Activated gamma-delta T cell treated with anti-CD3 and anti-CD28 coated beads, Interleukin-2, amount 50 U/mL, for 16 hours (primary cell): ENCODE results near the gene PTX4.

Source experiments
- DNase-seq: peaks from one replicate; pipeline ENCODE4 v3.0.0-alpha.2; 2020; ENCODE audit warnings: low read depth

PTX4 gene

GRCh38 chr16:1488619-1489018 lies at the start of gene PTX4:
PTX4 (minus strand) TSS chr16:1488944; CDS start chr16:1488909, 35 bp downstream.
- DNase-seq = no peak

DNA sequence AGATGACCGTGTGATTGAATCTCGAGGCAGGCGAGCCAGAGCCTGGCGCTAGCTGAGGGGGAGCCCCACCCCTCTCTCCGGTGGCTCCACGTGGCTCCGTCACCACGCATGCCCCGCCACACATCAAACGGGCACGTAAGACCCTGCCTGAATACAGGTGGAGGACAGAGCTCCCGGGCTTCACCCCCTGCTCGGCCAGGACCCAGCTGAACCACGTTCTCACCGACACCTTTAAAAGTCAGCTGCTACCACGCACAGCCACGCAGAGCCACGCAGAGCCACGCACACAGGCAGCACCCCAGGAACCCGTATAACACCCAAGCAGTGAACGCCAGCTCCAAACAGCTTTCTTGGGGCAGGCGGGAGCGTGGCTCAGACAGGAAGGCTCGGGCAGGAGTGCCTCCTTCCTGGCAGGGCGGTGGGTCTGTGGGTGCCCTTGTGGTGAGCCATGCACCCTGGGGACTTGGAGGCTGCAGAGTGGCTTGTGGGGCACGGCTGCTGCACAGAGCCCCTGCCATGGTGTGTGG lies 49.1 kb upstream of the PTX4 start:
- no peak for DNase-seq

- DNase-seq = no peak
These were observed 48.4 kb upstream of the PTX4 start for GRCh38 chr16:1537138-1537577.

GRCh38 chr16:1536601-1537000 lies 47.9 kb upstream of the PTX4 start:
- DNase-seq = no peak

- no peak for DNase-seq
These were observed 46.9 kb upstream of the PTX4 start for GRCh38 chr16:1535391-1536291.

GRCh38 chr16:1534021-1535020 lies 45.6 kb upstream of the PTX4 start:
- no peak for DNase-seq

GRCh38 chr16:1533443-1533951 lies 44.8 kb upstream of the PTX4 start, which contains the start of gene TMEM204:
TMEM204 (plus strand) TSS chr16:1533666; CDS start chr16:1534276, 610 bp downstream.
- no peak for DNase-seq

DNA sequence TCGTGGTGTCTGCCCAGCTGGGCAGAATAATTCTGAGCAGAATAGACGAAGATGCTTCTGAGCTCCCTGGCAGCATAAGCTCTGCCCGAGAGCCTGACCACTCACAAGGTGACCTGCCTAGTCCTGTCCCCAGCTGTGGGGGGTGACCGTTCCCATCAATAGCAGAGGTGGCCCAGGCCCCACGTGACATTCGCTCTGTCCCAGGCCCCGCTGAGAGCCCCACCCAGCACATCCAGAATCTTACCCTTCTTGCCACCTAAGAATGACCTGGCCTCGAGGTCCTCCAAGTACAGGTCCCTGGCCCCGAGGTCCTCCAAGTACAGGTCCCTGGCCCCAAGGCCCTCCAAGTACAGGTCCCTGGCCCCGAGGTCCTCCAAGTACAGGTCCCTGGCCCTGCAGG lies 44.0 kb upstream of the PTX4 start:
- no peak for DNase-seq

GRCh38 chr16:1532081-1532760 lies 43.5 kb upstream of the PTX4 start:
- no peak for DNase-seq

DNA sequence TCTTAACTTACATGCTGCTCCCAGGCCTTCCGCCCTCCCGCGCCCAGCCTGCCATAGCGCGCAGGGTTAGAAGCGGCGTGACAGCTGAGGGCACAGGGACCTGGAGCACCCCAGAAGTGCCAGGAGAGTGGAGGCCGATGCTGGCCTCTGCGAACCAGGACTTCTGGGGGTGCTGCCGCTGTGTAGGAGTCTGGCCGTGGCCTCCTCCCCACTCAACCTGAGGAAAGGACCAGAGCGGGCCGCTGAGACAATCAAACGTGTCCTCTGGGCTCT lies 42.8 kb upstream of the PTX4 start:
- no peak for DNase-seq

- DNase-seq = no peak
These were observed 42.3 kb upstream of the PTX4 start for GRCh38 chr16:1530883-1531637.

DNA sequence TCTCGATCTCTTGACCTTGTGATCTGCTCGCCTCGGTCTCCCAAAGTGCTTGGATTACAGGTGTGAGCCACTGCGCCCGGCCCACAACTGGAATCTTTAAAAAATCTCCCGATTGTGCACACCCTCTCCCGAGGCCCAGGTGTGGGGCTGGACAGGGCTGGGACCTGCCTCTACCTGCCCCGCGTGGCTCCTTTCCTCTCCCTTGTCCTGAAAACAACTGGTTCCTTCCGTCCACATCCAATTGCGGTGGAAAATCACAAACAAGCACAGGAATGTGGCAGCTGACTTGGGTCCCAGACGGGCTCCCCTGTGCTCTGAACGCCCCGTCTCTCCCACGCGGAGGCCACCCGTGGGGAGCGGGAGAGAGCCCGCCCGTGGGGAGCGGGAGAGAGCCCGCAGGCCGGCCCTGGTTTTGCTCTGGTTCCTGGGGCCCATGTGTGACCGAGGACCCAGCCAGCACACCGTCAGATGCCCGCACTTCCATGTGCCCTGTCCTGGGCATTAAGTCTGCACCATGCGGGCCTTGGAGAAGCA lies 41.7 kb upstream of the PTX4 start:
- DNase-seq = no peak

DNA sequence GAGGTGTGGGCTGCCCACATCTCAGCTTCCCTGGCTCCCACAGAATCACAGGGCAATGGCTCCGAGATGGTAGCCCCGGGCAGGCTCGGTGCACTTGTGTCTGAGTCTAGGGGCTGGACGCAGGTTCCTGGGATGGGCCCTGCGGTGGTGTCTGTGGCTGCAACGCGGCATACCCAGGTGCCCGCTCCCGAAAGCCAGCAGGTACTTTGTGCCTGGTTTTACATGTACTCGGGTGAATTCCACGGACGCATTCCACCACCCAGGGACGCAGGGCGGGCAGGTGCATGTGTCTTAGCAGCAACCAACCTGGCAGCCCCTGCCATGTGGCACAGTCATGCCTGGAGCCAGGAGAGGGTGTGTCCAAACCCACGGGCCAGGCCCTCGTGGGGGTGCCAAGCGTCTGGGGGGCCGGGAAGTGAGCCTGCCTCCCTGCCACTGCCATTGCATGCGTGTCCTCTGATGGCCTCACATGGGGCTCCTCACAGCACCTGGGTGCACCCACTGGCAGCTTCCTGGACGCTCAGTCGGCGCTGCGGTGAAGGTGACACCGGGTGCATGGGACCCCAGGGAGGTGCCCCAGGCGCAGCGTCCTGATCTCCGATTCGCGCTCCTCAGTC lies 40.3 kb upstream of the PTX4 start:
- DNase-seq = no peak

- no peak for DNase-seq
These were observed 39.4 kb upstream of the PTX4 start for GRCh38 chr16:1527836-1528811.

GRCh38 chr16:1526608-1527555 lies 38.1 kb upstream of the PTX4 start:
- no peak for DNase-seq

- no peak for DNase-seq
These were observed 37.3 kb upstream of the PTX4 start for GRCh38 chr16:1525871-1526607.

DNA sequence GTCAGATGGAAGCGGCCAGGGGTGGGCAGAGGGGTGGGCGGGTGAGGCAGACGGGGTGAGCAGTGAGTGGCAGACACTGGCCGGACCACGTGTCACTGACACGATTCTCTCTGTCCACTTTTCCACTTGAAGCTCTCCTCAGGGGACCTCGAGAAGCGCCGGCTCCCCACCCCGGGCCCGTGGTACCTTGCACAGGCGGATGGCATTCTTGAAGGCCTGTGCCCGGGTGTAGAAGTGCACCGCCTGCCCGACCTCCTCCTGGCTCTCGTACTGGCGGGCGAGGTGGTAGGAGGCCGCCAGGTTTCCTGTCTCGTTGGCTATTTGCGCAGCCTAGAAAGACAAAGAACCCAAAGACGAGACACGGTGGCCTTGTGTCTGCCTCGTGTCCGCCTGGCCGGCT lies 35.6 kb upstream of the PTX4 start:
- no peak for DNase-seq
